Renal cortex interstitium (tissue), 11 donors: ENCODE results near the gene LANCL3. TPM values are rescaled to one million over a fixed set of nuclear protein-coding genes. Genes with fewer than 3 reads are reported as not detected.

Experiments used
- DNase-seq, 11 donors: peaks; one replicate each; pipeline ENCODE4 v3.0.0-alpha.2; 2013; ENCODE audit warnings: low read depth in 9 of 11, low spot score in 4 of 11; ENCODE audit errors: extremely low read depth in 1 of 11
- polyA plus RNA-seq, 3 donors: library from polyadenylated mRNA; unstranded; fragments of 120-200 nt; gene quantifications; one replicate each; pipeline ENCODE4 v1.2.1, GENCODE V29; 2013; ENCODE audit not compliant: insufficient read length in 3 of 3

The LANCL3 gene
- polyA plus RNA-seq, 3 donors, result 0.10 to 0.30 (median 0.29) TPM

DNA sequence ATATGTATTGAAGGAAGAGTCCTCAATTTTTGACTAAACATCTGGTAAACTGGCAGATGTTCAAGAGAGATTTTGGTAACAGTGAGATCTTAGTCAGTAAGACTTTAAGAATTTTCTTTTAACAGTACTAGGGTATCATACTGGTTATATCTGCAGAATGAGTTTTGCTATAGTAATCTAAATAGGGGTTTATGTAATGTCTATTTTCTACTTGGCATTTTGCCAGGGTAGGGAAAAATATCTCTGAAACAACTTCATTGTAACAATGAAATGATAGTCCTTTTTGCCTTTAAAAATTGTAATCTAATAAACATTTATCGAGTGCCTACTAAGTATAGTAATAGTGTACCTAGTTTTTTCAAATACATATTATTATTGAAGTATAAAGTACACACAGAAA, 146.2 kb downstream of the LANCL3 start:
- no peak for DNase-seq

- no peak for DNase-seq
Observed at GRCh38 chrX:37722595-37722994, 151.1 kb downstream of the LANCL3 start.

DNA sequence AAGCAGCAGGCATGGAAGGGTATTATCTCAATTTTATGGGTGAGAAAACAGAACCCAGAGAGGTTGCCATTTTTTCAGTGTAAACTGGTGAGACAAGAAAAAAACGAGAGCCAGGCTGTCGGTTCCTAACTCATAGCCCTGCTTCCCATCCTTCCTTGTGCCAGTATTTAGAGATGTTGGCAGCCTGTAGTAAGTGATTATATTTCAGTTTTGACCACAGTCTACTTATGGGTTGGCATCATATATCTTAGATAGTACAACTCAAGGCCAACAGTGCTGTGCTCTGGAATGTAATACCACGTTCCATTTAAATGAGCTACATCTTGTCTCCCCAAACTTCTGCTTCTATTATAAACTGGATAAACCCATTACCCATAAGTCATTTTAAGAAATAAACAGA, 154.9 kb downstream of the LANCL3 start:
- no peak for DNase-seq

Other genes starting within 250 kb of the LANCL3 start
- gene PRRG1, start 222.3 kb upstream of the LANCL3 start, polyA plus RNA-seq, result 10 to 100 TPM; 17.0 to 26.6 (median 22.4) TPM
- 1 to 10 TPM; 1.0 to 1.8 (median 1.1) TPM for gene XK, start 114.1 kb downstream of the LANCL3 start, polyA plus RNA-seq
- gene CYBB, start 208.4 kb downstream of the LANCL3 start, polyA plus RNA-seq, result 10 to 100 TPM in 2 of 3 donors, 1 to 10 TPM in 1; 8.4 to 14.5 (median 11.1) TPM